HL-60/S4 (cell line): ENCODE measurements around the gene RET.
"Not testable (repeated sequence)": the region's sequence is repeated elsewhere in the genome, so short reads cannot be mapped to it uniquely, and the experiment has no call there.

Experiments
- in situ Hi-C: fragments of 300-500 bp; cut with MboI; formaldehyde crosslinking; loops from 2 replicates; pipeline ENCODE4 v1.14.3; 2022; ENCODE audit warnings: low sequenced_read_pairs

Gene RET

GRCh38 chr10:43128958-43129706 lies 52.3 kb downstream of the RET start:
- in situ Hi-C loops = no loop called here

- in situ Hi-C loops = no loop called here
Observed at GRCh38 chr10:43130770-43131171, 53.9 kb downstream of the RET start.

GRCh38 chr10:43131256-43131655 lies 54.4 kb downstream of the RET start:
- in situ Hi-C loops = no loop called here

- in situ Hi-C loops = no loop called here
Observed at GRCh38 chr10:43131906-43132305, 55.0 kb downstream of the RET start.

GRCh38 chr10:43132867-43133787 lies 56.3 kb downstream of the RET start:
- in situ Hi-C loops = no loop called here

GRCh38 chr10:43134126-43134905 lies 57.4 kb downstream of the RET start:
- in situ Hi-C loops = no loop called here

GRCh38 chr10:43135064-43135463 lies 58.2 kb downstream of the RET start:
- in situ Hi-C loops = no loop called here

- in situ Hi-C loops = no loop called here
Observed at GRCh38 chr10:43135656-43136055, 58.8 kb downstream of the RET start.

GRCh38 chr10:43136432-43136831 lies 59.6 kb downstream of the RET start:
- in situ Hi-C loops = no loop called here

GRCh38 chr10:43136995-43137716 lies 60.3 kb downstream of the RET start:
- in situ Hi-C loops = no loop called here

GRCh38 chr10:43137717-43138020 lies 60.8 kb downstream of the RET start:
- in situ Hi-C loops = no loop called here

GRCh38 chr10:43138021-43138756 lies 61.3 kb downstream of the RET start, which contains the start of gene CSGALNACT2:
CSGALNACT2 (plus strand) TSS chr10:43138445; CDS start chr10:43155150, 16,705 bp downstream.
- in situ Hi-C loops = no loop called here

- in situ Hi-C loops = no loop called here
Observed at GRCh38 chr10:43138757-43139241, 61.9 kb downstream of the RET start.

- in situ Hi-C loops = no loop called here
Observed at GRCh38 chr10:43141421-43141820, 64.6 kb downstream of the RET start.

GRCh38 chr10:43145311-43145710 lies 68.4 kb downstream of the RET start:
- in situ Hi-C loops = no loop called here

- in situ Hi-C loops = not testable (repeated sequence)
Observed at GRCh38 chr10:43145936-43146335, 69.1 kb downstream of the RET start.

GRCh38 chr10:43151371-43151770 lies 74.5 kb downstream of the RET start:
- in situ Hi-C loops = no loop called here

GRCh38 chr10:43153901-43154300 lies 77.0 kb downstream of the RET start:
- in situ Hi-C loops = no loop called here

- in situ Hi-C loops = no loop called here
Observed at GRCh38 chr10:43155221-43155620, 78.4 kb downstream of the RET start.

GRCh38 chr10:43155741-43156140 lies 78.9 kb downstream of the RET start:
- in situ Hi-C loops = no loop called here
